ENCODE results near the gene MBNL3.

Gene MBNL3

GRCh38 chrX:132413459-132413858, 75.4 kb downstream of the MBNL3 start:
- no peak for DNase-seq

DNA sequence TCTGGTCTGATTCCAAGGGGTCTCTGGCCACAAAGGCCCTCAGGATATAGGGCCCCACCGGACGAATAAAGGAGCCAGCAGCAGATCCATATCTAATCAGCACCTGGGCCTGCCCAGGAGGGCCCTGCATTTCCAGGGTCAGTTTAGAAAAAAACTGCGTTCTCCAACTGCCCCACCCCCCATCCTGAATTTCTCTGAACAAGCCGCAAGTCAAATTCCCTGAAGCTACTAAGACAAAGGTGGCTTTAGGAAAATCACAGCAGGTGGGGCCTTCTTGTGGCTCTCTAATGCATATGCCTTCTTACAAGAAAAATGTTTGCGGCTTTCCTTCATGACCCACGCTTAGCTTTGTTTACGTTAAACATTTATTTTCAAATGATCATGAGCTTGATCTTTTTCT, 76.6 kb downstream of the MBNL3 start:
- DNase-seq: no peak

DNA sequence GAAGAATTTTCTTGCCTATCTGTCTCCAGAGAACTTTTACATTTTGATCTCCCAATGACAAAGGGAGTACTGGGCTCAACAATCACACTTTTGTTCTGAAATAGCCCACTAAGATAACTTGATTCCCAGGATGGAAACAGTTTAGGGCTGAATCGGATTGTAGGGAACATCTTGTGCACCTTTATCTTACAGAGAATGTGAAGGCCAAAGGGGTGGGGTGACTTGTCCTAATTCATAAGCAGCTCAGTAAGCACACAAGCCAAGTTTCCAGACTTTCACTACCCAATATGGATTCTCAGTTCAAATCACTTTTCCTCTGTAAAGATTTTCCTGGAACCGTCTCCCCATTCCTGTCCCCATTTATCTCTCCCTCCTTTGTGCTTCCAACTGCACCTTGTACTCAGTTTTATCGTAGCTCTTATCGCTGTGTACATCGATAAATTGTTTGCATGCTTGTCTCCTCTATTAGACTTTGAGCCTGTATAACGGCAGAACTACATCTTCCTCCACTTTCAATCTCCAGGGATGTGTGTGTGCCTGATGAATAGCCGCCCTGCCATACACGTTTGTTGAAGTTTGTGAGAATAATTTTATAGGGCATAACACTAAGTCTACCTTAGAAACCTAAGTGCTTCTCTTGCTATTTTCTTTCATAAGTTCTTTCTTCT, 77.4 kb downstream of the MBNL3 start:
- no peak for DNase-seq

DNA sequence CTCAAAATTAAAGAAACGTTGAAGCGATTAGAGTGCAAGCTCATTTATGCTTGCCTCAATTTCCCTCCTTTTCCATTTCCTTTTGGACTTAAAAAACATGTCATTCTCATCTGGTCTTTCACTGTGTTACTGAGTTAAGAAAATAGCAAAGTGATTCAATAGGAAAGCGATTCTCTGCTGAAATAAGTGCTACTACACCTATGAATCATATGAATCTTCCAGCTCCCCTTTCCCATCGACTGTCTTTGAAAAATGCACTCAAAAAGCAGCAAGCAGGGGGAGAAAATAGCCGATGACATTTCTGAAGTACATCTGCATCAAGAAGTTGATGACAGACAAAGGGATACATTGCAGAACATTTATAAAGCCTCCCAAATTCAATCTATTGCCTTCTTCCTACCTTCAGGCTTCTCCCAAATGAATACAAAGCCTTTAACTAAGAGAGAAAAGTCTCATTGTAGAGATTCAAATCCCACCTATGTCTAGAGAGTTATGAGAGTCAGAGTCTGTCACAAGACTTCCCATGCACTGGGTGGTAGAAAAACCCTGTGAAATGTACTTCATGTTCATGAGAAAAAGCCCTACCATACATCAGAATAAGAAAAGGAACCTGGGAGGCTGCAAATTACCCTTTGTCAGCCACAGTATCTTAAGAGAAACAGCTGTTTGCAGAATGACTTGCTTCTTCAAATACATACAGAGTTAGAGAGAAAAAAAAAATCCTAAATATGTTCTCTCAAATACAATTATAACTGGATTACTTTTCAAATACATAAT, 78.9 kb downstream of the MBNL3 start:
- no peak for DNase-seq

DNA sequence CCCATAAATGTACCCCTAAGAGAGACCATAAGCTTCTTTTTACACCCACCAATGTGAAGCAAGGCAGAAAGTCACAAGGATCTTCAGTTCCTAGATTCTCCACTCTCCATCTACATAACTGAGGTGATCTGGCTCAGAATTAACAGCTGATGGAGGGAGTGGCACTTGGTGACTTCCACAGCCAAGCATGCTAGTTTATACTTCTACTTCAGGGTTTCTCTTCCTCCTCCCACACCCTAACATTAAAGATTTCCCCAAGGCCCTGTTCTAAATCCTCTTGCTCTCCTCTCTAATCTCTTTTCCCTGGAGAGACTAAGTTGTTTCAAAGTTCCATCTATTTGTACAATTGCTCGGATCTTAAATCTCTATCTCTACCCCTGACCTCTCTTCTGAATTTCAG, 81.1 kb downstream of the MBNL3 start:
- DNase-seq: no peak

GRCh38 chrX:132406106-132406505, 82.7 kb downstream of the MBNL3 start:
- no peak for DNase-seq

- DNase-seq: no peak
Observed at GRCh38 chrX:132404266-132404665, 84.6 kb downstream of the MBNL3 start.

DNA sequence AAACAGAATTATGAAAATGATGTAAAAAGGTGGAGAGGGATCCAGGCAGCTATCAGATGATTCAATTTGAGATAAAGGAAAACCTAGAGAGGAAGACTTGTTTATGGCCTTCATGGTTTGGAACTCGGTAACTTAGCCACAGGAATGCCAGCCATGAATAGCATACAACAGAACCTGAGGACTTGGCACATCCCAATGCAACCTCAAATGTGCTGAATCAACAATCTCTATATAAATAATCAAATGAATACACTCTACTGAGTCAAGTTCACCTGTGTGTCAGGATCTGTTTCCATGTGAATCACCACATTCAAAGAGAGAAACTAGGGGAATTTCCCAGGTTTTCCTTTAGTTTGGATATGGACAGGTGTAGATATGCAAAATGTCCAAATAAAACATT, 86.9 kb downstream of the MBNL3 start:
- no peak for DNase-seq

DNA sequence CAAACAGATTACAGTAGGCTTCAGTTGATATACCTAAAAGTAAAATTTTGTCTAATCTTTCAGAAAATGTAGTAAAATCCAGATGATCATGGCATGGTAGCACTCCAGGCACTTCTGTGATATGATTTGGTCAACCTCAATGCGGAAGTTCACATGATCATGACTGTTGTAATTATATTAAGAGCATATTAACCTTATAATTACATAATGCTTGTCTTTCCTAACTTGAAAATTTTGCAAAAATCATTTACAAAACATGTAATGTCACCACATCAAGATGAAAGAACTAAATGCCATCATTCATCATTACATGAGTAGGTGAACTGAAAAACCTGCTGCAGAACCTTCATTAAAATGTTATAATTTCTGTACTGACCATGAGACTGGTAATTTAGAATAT, 88.1 kb downstream of the MBNL3 start:
- DNase-seq: no peak

DNA sequence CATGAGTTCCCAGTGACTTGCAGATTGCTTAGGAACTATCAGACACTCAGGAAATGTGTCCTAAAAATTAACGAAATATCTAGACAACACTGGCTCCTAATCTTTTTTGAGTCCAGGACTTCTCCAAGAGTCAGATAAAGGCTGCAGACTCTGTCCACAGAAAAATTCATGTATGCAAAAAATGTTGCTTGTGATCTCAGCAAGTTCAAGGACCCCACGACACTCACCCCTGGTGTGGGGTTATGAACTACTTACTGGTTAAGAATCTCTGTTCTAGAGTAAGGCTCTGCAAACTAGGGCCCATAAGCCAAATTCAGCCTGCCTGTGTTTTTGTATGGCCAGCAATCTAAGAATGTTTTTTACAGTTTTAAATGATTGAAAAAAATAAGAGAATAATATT, 93.2 kb downstream of the MBNL3 start:
- no peak for DNase-seq

DNA sequence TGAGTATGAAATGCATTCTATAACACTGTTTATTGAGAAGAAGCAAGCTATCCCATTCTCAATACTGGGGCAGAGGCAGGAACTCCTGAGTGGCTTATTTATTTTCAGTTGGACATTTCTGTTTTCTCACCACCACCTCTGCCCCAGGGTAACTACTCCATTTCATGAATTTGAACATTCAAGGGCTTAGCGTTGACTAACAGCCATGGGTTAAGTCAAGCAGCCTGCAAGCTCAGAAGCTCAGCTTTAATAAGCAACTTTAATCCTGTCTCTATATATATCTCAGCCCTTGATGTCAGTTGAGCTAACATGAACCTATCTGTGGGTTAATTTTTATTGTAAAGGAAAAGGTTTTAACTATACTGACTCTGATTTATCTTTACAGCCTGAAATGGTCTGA, 93.8 kb downstream of the MBNL3 start:
- no peak for DNase-seq

DNA sequence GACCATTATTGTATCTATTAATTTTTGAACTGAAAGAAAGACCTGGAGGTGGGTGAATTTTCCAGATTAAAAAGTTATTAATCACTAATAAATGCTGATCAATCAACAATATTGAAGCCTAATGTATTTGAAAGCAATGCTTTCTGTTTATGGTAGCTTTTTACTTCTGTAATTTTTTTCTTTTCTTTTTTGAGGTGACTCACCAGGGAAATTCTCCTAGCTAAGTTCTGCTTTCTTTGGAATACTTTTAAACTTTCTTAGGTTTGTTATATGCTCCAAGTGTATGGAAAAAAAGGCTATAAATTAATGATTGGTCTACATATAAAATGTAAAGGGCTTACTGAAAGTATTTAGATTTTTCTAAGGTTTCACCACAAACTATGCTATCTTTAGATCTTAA, 94.2 kb downstream of the MBNL3 start:
- no peak for DNase-seq

DNA sequence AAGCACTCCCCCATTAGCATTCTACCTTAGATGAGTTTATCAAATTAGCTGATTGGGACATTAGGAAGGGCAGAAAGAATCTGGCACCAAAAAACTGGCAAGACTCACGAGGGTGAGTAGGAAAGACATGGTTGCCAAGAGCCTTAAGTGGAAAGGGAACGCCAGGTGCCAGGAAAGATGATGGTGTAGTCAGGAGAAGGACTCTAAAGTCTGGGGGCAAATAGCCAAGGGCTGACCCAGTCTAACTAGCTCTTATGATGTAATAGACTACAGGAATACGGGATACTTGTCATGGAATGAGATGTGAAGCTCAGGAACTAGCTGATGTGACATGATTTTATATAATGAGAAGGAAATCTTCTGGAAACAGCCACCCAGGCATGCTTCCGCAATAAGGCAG, 94.8 kb downstream of the MBNL3 start:
- no peak for DNase-seq

GRCh38 chrX:132393485-132393884, 95.4 kb downstream of the MBNL3 start:
- DNase-seq: no peak

DNA sequence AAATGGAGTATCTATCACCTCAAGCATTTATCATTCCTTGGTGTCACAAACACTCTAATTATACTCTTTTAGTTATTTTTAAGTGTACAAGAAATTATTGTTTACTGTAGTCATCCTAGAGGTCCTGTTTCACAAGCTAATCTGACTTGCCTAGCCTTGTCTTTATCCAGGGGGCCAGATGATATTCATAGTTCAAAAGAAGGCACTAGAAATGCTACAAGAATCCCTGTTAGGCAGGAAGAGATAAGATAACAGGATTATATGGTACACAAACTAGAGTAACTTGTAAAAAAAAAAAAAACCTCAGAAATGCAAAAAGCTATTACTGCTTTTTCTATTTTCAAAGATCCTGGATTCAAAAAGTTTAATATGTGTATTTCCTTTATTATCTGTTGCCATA, 95.8 kb downstream of the MBNL3 start:
- no peak for DNase-seq

DNA sequence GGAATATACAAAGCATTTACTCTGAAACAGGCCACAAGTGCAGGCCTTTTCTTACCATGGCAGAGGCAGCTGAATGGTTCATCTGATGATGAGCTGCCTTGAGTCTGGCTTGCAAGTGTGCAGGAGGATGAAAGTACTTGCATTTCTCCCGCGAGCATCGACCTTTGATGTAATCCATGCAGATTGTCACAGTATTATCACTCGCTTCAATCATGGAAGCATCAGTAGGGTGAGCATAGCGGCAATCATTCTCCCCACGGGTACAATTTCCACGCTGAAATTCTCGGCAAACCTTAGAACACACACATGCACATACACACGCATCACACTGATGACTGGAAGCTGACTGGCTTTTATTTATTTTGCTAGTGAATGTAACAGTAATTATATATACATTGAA, 98.0 kb downstream of the MBNL3 start:
- no peak for DNase-seq

GRCh38 chrX:132389480-132389879, 99.4 kb downstream of the MBNL3 start:
- DNase-seq: no peak

DNA sequence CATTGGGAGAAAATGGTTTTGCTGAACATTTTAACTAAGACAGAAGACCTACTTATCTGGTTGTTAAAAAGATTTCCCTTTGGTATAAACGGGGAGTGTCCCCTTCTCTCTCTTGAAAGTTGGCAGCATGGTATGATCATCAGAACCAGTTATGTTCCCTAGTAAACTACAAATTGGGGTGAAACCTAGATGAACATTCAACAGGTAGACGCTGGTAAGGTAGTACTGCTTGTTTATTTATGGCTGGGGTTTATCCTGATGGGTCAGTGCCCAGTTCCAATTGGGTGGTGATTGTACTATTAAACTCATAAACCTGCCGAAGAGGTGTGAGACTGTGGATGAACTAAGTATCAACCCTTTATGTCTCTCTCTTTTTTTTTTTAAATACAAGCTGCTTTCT, 100.5 kb downstream of the MBNL3 start:
- DNase-seq: no peak

- DNase-seq: no peak
Observed at GRCh38 chrX:132384301-132384700, 104.5 kb downstream of the MBNL3 start.

DNA sequence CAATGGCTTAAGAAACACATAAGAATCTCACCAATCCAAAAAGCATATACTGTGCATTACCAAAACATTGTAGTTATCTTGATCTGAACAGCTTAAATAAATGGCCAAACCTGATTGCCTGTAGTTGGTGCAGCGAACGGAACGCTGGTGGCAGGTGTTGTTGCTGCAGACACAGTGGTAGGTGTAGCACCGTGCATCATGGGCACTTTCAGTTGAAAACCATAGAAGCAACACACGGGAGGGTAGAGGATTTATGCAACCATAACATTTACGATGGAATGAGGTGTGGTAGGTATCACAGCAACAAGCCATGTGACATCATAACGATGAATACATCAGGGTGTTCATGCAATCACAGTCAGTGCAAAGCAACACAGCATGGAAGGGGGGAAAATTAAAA, 106.8 kb downstream of the MBNL3 start:
- DNase-seq: no peak

DNA sequence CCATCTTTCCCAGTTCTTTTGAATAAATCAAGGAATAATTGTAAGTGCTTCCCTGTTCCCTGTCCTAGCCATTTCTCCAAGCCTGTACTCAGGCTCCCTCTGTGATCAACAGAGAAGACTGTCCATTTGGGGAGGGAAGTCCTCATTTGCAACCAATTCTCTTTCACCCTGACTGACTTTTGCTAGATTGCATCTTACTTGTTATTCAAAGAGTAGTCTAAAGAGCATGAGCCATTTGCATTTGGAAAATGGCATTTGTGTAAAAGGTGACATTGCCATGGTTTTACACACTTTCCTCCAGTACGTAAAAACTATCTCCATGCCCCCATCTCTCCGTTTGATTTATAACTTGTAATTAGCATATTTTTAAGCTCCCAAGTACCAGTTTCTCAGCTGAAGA, 110.6 kb downstream of the MBNL3 start:
- no peak for DNase-seq

- no peak for DNase-seq
Observed at GRCh38 chrX:132375941-132376340, 112.9 kb downstream of the MBNL3 start.

GRCh38 chrX:132373610-132374009, 115.2 kb downstream of the MBNL3 start:
- no peak for DNase-seq

DNA sequence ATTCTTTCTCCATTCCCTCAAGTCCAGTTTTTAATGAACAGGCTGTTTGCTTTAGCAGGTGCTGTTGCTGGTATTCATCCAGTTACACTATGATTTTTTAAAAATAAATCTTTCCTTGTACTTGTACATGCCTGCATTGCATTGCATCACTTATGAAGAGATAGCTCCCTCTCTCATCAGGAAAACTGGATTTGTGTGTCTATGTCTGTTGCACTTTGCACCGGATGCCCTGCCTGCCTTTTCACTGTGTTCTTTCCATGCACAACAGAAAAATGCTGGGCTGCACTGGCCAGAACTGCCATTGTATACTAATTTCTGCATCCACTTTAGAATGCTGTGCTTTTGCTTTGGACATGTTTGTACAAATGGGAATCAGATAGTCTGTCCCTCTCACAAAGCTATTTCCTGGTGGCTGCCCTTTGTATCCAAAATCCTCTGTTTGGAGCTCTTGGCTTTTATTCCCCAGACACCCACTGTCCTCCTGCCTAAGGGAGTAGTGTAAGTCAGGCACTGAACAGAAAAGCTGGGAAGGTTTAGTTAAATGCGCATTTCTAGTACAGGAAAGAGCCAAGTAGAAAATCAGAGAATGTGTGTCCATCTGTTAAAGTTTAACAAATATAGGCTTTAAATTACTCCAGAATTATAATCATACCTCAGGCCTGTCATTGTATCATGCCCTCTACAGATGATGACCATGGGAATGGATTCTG, 119.1 kb downstream of the MBNL3 start:
- DNase-seq: no peak

Measured in NK-92 treated with Interleukin-12 subunit alpha and Interleukin-12 subunit beta, amount 100 ng/mL, for 24 hours (cell line).